Neural progenitor cell (in vitro differentiated cells): ENCODE data around the gene MED16.

Experiments used
- CTCF ChIP-seq: fragments of 200-600 bp; sonication (generic); IDR thresholded peaks from 2 replicates; pipeline ENCODE4 v1.5.1; 2017; ENCODE audit warnings: antibody characterized with exemption, mild to moderate bottlenecking
- EZH2phosphoT487 ChIP-seq: fragments of 200-600 bp; sonication (generic); IDR thresholded peaks from 2 replicates; pipeline ENCODE4 v1.6.1; 2017; ENCODE audit warnings: antibody characterized with exemption

- TF ChIP-seq CTCF (no peak), EZH2phosphoT487 (no peak)
These were observed 36.9 kb upstream of the MED16 start for GRCh38 chr19:929891-930258.
